HG03575 (cell line): ENCODE data around the gene SRPRA.
A peak's percentile ranks its signal among the peaks of the same experiment; 100 is the strongest.
"Not testable (repeated sequence)": the region's sequence is repeated elsewhere in the genome, so short reads cannot be mapped to it uniquely, and the experiment has no call there.

Experiments
- ATAC-seq: cut with Tn5 transposase; IDR thresholded peaks from one replicate; pipeline ENCODE4 v1.9.1; 2021; ENCODE audit not compliant: unreplicated experiment, insufficient number of reproducible peaks, low FRiP score; ENCODE audit errors: extremely low read depth

Gene SRPRA, protein sequence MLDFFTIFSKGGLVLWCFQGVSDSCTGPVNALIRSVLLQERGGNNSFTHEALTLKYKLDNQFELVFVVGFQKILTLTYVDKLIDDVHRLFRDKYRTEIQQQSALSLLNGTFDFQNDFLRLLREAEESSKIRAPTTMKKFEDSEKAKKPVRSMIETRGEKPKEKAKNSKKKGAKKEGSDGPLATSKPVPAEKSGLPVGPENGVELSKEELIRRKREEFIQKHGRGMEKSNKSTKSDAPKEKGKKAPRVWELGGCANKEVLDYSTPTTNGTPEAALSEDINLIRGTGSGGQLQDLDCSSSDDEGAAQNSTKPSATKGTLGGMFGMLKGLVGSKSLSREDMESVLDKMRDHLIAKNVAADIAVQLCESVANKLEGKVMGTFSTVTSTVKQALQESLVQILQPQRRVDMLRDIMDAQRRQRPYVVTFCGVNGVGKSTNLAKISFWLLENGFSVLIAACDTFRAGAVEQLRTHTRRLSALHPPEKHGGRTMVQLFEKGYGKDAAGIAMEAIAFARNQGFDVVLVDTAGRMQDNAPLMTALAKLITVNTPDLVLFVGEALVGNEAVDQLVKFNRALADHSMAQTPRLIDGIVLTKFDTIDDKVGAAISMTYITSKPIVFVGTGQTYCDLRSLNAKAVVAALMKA

DNA sequence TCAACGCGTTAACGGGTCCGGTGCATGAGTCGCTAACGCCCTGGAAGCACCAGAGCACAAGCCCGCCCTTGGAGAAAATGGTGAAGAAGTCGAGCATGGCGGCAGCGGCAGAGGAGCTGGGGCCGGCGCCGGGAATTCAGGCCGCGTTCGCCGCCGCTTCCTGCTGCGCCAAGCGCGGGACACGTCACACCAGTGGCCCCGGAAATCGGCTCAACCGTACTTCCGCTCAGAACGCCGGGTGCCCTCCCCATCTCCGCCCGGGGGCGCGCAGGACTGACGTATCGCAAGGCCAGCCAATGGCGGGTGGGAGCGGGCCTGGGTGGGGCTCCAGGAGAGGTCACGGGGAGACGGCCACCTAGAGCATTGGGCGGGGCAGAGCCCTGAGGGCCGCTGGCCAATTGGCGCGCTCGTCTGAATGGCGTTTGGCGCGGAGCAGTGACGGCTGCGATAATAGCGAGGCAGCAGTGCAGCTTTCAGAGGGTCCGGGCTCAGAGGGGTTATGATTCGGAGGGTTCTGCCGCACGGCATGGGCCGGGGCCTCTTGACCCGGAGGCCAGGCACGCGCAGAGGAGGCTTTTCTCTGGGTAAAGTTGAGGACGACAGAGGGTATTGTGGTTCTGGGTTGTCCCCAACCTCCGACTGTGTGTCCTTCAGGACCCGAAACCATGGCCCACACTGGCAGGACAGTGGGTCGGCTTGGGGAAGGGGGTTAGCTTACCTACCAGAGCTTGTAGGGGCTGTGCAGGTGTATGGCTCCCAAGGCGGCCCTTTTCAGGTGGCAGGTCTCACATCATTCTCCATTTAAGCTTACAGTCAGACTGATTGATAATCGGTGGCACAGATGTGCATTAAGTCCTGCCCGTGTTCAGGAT is at the start of gene SRPRA, which contains the start of gene FOXRED1:
TSS of gene SRPRA (minus strand) at position 188 of the 872 bp plus-strand sequence. CDS start at position 97, 91 bp downstream.
TSS of gene FOXRED1 (plus strand) at position 447 of the 872 bp plus-strand sequence. CDS start at position 500, 53 bp downstream.
- peak; percentile 84 for ATAC-seq

DNA sequence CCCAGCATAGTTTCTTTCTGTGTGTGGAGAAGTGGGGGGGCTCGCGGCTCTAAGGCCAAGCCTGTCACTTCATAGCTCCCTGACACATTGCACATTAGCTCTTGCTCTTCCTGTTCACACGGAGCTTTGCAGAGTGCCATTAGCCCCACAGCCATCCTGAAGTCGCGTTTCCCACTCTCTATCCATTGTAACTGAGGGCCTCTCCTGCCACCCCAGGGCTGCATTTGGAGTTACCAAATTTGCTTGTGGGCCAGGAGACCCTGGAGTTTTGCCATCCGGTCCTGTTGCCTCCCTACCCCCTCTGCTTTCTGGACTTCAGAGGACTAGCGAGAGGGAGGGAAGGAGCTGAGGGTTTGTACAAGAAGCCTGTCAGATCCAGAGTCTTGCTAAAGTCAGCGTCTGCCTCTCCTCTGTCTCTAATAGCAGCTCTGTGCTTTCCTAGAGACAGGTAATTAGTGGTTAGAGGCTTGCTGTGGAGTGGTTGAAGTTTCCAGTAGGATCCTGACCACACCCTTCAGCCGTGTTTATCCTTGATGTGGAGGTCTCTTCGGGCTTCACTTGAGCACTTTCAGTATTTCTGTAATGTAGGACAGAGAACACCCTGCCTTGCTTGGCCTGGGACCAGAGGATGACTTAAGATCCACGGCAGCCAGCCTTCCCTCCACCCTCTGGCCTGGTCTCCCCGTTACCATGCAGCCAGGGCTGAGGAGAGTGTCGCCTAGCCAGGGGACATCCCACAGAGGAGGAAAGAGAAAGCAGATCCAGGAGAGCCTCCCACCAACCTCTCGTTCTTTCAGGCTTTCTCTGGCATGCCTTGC is 49.3 kb upstream of the SRPRA start:
- ATAC-seq: no peak

DNA sequence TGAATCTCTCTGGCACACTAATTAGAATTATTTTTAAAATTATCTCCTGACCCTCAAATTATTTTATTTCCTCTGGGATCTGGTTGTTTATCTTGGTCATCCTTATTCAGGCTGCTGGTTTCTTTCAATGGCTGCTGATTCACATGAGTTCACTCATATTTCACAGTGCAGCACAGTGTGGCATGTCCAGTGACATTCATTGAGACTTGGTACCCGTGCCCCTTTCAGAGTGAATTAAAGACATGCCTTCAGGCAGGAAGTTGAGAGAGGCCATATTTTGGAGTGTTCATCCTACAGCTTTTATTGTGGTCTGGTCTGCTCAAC is 48.7 kb upstream of the SRPRA start:
- no peak for ATAC-seq

DNA sequence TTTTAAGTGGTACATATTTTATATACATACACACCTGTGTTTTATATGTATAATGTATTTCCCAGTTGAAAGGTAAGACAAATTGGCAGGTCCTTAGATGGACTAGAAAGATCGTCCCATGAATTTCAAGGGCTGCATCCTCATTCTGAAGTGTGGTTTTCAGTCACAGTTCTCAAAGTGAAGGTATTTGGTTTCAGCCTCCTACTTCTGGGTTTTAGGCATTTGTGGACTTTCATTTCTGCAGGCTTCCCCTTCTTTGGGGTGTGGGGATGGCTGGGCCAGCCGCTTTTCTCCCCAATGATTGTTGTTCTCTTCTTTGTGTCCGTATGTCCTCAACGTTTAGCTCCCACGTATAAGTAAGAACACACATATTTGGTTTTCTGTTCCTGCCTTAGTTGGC is 45.1 kb upstream of the SRPRA start:
- ATAC-seq: no peak

DNA sequence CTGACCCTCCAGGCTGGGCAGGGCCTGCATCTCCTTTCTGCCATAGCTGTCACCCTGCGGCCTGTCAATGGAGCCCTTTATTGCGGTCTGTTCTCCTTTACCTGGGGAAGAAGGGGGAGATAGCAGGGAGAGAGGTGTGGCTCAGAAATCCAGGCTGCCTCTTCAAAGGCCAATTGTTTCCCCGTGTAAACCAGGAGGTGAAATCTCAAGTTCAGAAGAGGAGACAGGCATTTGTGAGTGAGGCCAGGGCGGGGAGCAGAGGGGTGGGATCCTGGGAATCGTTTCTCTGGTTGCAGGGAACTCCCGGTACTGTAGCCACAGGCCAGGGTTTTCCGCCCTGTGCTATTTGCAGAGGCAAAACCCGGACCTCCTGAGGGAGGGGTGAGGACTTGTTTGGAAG is 44.3 kb upstream of the SRPRA start:
- ATAC-seq: no peak

DNA sequence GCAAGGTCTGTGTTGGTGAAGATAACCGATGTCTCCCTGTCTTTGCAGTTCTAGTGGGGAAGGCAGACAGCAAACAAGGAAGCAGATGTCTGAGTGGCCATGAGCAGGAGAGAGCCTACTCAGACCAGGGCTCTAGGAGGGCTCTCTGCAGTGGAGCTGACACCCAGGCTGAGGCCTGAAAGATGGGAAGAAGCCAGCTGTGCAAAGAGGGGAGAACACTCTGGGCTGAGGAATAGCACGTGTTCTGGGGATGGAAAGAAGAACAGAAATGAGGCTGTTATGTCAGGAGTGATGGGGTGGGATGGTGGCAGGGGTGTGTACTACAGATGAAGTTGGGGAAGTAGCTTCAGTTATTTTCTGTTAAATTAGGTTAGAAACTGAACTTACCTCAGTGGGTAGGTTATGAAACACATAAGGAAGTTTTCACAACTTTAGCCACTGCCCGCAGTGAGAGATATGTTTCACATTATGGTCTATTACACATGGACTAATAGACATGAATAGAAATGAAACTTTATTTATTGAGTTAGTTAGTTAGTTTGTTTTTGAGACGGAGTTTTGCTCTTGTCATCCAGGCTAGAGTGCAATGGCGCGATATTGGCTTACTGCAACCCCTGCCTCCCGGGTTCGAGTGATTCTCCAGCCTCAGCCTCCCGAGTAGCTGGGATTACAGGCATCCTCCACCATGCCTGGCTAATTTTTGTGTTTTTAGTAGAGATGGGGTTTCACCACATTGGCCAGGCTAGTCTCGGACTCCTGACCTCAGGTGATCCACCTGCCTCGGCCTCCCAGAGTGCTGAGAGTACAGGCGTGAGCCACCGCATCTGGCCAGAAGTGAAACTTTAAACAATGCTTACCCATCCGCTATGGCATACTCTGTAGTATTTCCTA is 43.0 kb upstream of the SRPRA start:
- ATAC-seq: peak; percentile 66

DNA sequence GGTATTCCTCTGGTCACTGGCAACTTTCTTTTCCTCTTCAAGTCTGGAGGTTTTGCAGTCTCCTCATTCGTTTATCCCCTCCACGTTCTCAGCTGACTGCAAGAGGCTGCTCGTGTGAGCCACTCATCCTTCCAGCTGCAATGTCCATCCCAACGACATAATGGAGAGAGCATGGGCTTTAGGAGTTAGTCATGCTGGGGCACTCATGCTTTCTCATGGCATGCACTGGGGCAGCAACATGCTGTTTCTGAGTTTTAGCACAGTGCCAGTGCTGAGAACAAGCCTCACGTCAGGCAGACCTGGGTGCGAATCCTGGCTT is 42.3 kb upstream of the SRPRA start:
- no peak for ATAC-seq

DNA sequence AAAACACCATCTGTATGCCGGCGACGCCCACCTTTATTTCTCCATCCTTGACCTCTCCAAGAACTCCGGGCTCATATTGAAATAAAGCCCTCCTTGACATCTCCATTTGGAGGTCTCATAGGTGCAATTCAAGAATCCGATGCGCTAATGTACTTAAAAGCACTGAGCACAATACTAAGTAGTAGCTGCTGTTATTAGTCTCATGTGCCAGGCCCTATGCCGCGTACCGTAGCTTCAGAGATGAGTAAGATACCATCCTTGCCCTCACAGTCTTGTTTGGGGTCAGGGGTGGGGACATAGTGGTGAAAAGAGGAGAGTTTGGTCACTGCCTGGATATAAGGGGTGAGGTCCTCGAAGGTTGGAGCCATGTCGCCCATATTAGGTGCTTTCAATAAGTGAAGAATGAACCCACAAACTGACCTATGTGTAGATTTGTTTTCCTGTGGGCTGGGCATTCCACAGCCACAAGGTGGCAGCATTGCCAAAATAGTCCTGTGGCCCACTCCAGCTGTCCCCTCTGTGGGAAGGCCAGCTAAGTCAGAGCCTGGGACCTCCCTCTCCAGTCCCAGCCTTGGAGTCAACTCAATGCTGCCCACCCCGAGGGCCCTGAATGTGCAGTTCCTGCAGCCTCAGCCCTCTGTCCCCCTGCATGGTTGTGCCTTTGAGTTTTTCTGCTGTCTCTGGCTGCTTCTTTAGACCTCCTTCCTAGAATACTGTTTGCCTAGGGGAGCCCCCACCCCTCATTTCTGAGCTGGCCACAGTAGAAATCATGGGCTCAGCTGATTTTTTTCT is 41.7 kb upstream of the SRPRA start:
- ATAC-seq: no peak

DNA sequence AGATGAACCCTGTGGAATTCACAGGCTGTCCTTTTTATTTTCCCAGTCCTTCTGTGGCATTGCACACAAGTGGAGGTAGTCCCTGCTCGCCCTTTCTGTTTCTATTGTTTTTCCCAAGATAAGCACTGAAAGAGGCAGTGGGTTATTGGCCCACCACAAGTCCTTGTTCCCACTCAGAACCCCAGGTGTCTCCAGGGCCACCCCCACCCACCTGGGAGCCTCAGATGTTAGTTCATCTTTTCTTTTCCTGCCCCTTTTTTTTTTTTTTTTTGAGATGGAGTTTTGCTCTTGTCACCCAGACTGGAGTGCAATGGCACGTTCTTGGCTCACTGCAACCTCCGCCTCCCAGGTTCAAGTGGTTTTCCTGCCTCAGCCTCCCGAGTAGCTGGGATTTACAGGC is 40.1 kb upstream of the SRPRA start:
- not testable (repeated sequence) for ATAC-seq

DNA sequence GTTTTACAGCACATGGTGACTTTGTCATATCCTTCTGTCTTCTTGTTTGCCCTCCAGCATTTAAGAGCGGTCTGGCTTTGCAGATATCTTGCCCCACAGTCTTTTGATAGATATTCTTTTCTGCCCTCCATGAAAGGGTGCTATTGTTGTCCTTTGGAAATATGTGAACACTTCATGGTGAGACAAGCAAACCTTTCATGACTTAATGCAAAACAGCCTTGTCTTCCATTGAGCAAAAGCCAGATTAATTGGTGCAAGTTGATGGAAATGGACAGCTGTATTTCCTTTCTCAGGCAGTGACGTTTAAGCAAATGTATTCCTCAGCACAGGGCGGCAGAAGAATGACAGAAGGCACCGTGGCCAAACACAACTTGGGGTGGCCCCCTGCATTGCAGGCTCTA is 39.6 kb upstream of the SRPRA start:
- ATAC-seq: no peak

DNA sequence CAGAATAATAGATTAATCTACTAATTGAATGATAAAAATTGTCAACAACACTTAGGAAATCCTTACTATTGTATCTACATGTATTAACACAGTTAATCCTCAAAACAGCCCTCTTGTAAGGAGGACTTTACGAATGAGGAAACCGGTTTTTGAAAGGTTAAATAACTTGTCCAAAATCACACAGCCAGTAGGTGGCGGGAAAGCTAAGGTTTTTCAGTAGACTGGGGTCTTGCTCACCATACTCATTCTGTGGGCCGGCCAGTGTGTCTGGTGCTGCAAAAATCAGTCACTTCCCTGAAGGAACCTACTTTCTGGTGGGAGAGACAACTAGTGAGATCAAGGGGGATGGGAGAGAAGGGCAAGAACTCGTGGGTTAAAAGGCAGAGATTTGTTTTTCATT is 39.0 kb upstream of the SRPRA start:
- no peak for ATAC-seq

DNA sequence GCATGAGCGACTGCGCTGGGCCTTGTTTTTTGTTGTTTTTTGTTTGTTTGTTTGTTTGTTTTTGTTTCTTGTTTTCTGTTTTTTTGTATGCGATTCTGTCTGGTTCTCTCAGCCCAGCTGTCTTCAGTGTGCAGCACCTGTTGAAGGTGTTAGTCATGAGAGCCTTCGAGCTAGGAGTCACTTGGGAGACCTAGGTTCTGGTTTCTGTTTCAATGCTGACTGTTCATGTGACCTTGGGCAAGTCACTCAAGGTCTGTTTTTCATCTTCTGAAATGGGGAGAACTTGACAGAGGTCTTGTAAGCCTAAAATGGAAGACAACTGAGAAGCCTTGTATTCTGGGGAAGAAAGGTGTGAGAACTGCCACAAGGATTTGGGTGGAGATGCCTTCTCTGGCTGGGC is 37.0 kb upstream of the SRPRA start:
- ATAC-seq: no peak

DNA sequence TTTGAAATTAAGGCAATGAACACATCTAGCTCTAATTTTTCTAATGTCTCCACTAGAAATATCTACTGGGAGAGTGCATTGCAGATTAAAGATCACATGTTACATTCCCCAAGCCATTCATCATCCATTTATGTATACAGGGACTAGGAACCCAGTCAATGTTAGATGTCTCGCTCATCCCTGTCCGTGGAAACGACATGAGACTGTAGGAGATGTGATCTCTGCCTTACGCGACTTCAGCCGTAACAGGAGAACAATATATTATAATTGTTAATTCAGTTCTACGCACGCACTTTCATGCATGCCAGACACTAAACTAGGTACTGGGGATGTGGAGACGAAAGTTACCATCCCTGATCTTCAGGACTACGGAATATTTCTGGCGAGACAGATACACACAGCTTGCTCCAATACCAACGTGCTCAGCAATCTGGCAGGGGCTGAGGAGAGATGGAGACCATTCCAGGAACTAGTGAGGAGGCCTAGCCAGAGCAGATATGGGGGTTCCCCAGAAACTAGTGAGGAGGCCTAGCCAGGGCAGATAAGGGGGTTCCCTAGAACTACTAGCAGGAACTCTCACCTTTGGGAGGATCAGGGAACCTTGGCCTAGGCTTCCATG is 35.9 kb upstream of the SRPRA start:
- ATAC-seq: no peak

DNA sequence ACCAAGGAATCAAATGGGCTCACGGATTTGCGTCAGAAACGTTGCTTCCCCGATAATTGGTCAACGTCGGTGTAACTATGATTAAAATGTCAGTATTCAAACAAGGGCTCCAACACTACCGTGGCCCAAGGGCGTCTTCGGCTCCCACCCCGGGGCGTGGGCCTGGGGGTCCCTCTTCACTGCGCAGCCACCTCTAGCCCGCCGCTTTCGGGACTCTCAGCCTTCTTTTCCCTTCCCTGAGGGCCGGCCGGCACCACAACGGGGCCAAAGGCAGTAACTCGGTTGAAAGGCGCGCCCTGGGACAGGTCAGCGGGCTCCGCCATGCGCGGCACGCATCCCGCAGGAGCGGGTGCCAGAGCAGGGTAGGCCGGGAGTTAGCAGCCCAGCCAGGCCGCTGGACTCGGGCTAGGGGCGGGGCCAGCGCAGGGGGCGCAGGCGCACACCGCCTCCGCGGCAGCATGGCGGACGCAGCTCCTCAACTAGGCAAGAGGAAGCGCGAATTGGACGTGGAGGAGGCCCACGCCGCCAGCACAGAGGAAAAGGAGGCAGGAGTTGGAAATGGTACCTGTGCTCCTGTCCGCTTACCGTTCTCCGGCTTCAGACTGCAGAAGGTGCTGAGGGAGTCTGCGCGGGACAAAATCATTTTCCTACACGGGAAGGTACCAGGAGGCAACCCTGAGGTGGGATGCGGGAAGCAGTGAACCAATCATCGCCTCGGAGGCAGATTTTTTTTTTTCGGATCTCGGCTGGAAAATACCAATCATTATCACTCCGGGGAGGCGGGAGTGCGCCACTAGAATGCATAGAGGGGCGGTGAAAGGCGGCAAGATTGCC is 35.1 kb upstream of the SRPRA start, which contains the start of gene DCPS:
TSS of gene DCPS (plus strand) at position 438 of the 834 bp plus-strand sequence. CDS start at position 459, 21 bp downstream.
- ATAC-seq: peak; percentile 73

DNA sequence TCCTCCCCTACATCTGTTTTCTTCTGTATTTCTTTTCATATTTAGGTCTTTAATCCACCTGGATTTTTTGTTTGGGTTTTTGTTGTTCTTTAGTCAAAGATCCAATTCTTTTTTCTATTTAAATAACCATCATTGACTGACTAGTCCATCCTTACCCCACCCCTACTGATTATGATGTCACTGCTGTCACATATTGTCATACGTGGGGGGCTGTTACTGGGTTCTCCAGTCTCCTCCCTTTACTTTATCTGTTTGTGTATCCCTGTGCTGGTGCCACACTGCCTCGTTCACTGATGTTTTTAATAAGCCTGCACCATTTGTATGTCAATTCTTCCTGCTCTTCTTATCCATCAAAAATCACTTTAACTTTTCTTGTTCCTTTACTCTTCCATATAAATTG is 28.3 kb upstream of the SRPRA start:
- ATAC-seq: no peak

DNA sequence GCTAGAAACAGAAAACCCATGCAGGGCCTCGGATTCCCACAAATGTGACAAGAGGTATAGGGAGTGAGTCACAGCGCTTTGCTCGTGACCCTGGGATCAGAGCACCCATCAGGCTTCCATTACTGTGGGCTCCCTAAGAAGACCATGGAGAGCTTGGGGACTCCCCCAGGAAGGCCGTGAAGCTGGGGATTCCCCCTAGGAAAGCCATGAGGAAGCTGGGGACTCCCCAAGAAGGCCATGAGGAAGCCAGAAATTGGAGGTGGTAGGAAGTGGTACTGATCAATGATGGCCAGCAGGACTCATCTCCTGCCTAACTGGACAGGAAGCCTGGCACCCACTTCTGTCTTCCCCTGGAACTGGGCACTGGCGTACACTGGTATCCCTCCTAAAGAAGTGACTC is 25.0 kb upstream of the SRPRA start:
- no peak for ATAC-seq
